LHCN-M2 (cell line): ENCODE results near the gene TSPAN16. TPM values are rescaled to one million over a fixed set of nuclear protein-coding genes. Genes with fewer than 3 reads are reported as not detected.

Experiments used
- DNase-seq: peaks from one replicate; pipeline ENCODE4 v3.0.0-alpha.2; 2012; ENCODE audit warnings: low read depth
- polyA plus RNA-seq: library from polyadenylated mRNA; unstranded; fragments of >200 nt; gene quantifications from one replicate; pipeline ENCODE4 v1.2.1, GENCODE V29; 2012; ENCODE audit warnings: missing spikeins
- total RNA-seq: library from RNA; depleted of rRNA; stranded (reverse); fragments of >200 nt; gene quantifications from 2 replicates; pipeline ENCODE4 v1.2.3, GENCODE V29; 2014; rRNA removed

The TSPAN16 gene, protein sequence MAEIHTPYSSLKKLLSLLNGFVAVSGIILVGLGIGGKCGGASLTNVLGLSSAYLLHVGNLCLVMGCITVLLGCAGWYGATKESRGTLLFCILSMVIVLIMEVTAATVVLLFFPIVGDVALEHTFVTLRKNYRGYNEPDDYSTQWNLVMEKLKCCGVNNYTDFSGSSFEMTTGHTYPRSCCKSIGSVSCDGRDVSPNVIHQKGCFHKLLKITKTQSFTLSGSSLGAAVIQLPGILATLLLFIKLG
- total RNA-seq, result not detected in 2 replicates
- polyA plus RNA-seq, result not detected

GRCh38 chr19:11295665-11296245 lies at the start of gene TSPAN16:
Gene TSPAN16 (plus strand): TSS chr19:11296160. CDS start chr19:11296298, 138 bp downstream.
- no peak for DNase-seq

DNA sequence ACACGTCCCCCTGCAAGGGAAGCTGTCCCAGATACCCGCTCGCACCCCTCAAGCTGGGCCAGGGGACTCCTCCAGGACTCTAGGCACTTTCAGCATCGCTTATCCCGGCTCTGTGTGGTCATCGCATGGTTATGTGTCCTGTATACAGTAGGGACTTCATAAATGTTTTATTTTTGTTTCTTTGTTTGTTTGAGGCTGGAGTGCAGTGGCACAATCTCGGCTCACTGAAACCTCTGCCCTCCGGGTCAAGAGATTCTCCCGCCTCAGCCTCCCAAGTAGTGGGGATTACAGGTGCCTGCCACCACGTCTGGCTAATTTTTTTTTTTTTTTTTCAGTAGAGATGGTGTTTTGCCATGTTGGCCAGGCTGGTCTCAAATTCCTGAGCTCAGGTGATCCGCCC lies 49.0 kb upstream of the TSPAN16 start:
- DNase-seq, result no peak

- no peak for DNase-seq
Measured at GRCh38 chr19:11247391-11247790, 48.6 kb upstream of the TSPAN16 start.

- DNase-seq, result no peak
Measured at GRCh38 chr19:11247934-11248333, 48.0 kb upstream of the TSPAN16 start.

DNA sequence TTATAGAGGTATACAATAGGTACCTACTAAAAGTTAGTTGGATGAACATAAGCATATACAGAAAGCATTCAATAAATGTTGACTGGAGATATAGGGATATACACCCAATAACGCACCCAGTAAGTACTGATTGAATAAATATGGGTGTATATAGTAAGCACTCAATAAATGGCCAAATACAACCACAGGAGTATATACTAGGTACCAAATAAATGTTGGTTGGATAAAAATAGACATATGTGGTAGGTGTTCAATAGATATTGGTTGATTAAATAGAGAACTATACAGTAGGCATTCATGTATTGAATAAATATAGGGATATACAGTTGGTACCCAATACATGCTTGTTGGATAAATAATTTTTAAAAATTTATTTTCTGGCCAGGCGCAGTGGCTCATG lies 47.1 kb upstream of the TSPAN16 start:
- DNase-seq, result no peak

GRCh38 chr19:11251217-11251616 lies 44.7 kb upstream of the TSPAN16 start:
- no peak for DNase-seq

DNA sequence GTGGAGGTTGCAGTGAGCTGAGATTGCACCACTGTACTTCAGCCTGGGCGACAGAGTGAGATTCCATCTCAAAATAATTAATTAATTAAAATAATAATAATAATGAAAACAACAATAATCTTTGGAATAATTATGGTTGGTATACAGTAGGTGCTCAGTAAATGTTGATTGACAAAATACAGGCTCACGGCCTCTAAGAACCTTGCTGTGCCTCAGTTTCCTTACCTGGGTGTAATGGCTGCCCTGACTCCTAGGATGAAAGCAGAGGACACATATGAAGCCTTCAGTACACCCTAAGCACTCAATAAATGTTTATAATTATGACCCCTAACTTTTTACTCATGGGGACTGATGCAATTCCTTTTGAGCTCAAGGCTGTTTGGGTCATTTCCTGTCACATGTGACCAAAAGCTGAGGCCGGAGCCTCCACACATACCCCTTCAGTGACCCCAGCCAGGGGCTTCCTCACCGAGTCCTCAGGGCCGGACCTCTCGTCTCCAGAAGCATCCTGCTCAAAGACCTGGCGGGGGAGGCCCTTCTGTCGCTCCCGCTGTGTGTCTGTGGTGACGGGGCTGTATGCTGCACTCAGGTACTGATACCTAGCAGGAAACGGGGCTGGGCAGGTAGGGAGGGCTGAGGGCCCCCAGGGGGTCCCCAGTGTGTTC lies 44.2 kb upstream of the TSPAN16 start:
- no peak for DNase-seq

DNA sequence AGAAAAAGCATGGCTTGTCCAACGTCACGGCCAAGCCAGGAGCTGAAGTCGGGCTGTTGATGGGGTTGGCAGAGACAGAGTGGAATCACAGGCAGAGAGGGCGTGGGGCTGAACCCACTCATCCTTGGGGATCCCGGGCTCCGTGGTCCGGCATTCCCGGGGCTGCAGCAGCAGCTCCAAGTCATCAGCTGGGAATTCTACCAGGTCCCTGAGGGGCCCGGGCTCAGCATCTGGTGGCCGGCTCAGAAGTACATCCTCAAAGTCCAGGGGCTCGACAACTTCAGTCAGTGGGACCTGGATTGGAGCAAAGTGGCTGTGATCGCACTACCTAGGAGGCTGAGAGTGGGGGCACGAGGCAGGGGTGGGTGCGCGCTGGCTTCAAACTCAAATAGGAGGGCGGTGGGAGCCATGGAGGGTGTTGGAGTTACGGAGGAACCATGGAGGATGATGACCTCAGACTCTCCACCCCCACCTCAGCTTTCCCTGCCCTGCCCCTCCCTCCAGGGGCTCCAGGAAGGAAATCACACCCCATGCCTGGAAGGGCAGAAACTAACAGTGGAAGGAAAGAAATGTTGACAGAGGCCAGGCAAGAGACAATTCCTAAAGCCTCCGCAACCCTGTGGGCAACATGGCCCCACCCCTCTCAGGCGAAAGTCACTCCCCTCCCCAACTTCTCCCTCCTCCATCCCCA lies 43.1 kb upstream of the TSPAN16 start:
- no peak for DNase-seq

GRCh38 chr19:11254666-11255065 lies 41.3 kb upstream of the TSPAN16 start:
- DNase-seq, result no peak

DNA sequence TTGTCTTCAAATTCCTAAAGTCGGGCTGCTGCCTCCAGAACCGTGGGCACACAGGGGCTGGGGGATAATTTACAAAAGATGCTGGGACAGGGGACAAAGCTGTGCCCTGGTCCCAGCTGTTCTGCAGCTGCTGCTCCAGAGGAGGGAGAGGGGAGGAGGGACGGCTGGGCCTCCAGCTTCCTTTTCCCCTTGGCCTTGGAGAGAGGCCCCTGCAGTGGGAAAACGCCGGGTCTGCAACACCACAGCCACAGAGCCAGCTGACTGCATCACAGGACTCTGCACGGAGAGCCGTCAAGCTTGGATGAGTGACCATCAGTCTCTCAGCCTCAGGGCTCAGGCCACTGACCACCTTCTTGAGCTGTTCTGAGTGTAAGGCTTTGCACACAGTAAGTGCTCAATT lies 39.8 kb upstream of the TSPAN16 start:
- DNase-seq, result peak; percentile 35

DNA sequence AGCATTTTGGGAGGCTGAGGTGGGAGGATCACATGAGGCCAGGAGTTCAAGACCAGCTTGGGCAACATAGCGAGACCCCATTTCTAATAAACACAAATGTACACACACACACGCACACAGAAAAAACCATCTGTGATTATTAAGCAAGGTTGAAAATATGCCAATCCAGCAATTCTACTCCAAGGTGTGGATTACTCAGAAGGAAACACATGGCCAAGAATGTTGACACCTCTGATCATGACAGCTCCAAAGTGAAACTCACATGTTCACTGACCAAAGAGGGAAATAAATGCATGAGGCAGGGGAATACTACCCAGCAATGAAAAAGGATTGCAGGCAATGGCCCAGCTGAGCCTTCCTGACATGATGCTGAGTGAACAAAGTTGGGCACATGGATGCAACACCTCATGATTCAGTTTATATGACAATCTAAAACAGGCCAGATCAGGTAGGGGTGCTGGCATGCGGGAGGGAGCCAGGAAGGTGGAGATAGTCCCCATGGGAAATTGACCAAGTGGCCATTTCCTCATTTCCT lies 38.0 kb upstream of the TSPAN16 start:
- DNase-seq, result no peak

DNA sequence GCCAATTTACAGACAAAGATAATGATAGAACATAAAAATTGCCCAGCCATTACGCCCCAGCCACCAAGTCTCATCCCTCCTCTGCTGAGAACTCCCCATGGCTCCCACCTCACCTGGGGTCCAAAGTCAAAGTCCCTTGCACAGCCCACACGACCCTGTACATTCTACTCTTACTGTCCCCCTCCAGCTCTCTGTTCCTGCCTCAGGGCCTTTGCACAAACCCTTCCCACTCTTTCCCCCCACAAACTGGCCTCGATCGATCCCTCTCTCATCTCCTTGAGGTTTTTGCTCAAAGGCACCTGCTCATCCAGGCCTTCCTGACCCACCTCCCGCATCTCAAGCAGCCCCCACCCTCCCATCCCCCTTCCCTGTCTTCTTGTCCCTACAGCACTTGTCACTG lies 35.0 kb upstream of the TSPAN16 start:
- DNase-seq, result no peak

GRCh38 chr19:11261431-11261970 lies 34.5 kb upstream of the TSPAN16 start:
- no peak for DNase-seq

DNA sequence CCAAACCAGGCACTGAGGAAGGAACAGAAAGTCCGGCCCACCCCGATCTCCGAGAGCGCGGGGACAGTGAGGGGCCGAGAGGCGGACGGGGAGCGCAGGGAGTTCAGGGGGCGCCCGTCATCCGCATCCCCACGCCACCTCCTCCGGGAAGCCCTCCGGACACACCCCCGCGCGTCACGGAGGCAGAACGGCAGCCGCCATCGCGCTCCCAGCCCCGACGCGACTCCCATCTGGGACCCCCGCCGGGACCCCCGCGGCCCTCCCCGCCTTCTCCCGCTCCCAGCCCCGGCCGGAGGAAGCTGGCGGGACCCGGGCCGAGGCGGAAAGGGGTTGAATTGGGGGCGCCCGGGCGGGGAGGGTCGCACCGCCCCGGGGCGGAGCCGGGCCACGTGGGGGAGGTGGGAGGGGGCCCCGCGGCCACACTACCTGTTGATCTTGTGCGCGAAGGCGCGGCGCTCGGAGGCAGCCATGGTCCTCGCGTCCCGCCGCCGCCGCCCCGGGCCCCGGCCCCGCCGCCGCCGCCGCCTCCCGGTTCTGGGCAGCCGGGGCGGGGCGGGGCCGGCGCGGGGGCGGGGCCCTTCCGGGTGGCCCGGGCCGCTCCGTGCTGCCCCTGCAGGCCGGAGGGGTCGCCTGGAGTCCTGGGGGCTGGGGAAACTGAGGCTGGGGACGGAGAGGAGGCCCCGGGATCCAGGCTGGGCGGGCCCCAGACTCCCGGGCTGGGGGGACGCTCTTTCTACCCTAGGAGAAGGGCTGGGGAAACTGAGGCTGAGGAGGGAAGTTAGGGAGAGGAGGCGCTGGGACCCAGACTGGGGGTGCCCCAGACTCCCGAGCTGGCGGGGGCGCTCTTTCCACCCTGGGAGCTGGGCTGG lies 33.8 kb upstream of the TSPAN16 start, which contains the start of gene DOCK6:
Gene DOCK6, minus strand, starts transcription at position 554 of the 869 bp plus-strand sequence. Its CDS starts 84 bp downstream, at position 470.
- no peak for DNase-seq

GRCh38 chr19:11263726-11264125 lies 32.2 kb upstream of the TSPAN16 start:
- DNase-seq, result no peak

GRCh38 chr19:11264452-11265176 lies 31.3 kb upstream of the TSPAN16 start:
- no peak for DNase-seq

- no peak for DNase-seq
Measured at GRCh38 chr19:11265177-11265784, 30.7 kb upstream of the TSPAN16 start.

- DNase-seq, result peak; percentile 94
Measured at GRCh38 chr19:11265785-11266236, 30.1 kb upstream of the TSPAN16 start.

- no peak for DNase-seq
Measured at GRCh38 chr19:11267316-11268085, 28.5 kb upstream of the TSPAN16 start.
